ENCODE data around the gene SYT9. TPM values are rescaled to one million over a fixed set of nuclear protein-coding genes. Genes with fewer than 3 reads are reported as not detected.

Gene SYT9
- polyA plus RNA-seq, 1 of the 3 experiments (the other 2 are of a cell fraction), result 0.10 TPM

GRCh38 chr11:7490535-7490934, 238.8 kb downstream of the SYT9 start:
- Histone ChIP-seq H3K4me3 (ENCODE audit: low read depth in 2 of 2, low read length in 1 of 2) (no peak overlapping the region), H3K4me2 (no peak overlapping the region), H4K20me1 (ENCODE audit: insufficient read depth) (no peaks in the 10 kb centered on the region), H3F3A (replicated peaks; ENCODE audit: insufficient read depth) (no peaks in the 10 kb centered on the region), H3K79me2 (ENCODE audit: insufficient read depth) (no peaks in the 10 kb centered on the region), H3K9me2 (no peaks in the 10 kb centered on the region), H3K36me3 (replicated peaks in 1 of 2; ENCODE audit: control insufficient read depth in 1 of 2, insufficient read depth in 2 of 2, low read length in 1 of 2) (no peaks in the 10 kb centered on the region), H3K27me3 (ENCODE audit: insufficient read depth) (no peaks in the 10 kb centered on the region), H2AFZ (ENCODE audit: low read depth) (no peak overlapping the region), H3K9me3 (no peaks in the 10 kb centered on the region), H3K27ac (ENCODE audit: low read depth in 2 of 2, low read length in 1 of 2) (no peak overlapping the region), H3K9ac (no peak overlapping the region), H3K4me1 (ENCODE audit: control insufficient read depth in 1 of 2, insufficient read depth in 2 of 2, low read depth in 1 of 2, low read length in 1 of 2) (no peaks in the 10 kb centered on the region; a peak in 1 of 4 replicates)
- TF ChIP-seq FOSL2 (IDR thresholded peaks at IDR 0.05; ENCODE audit: borderline replicate concordance, low read depth), result no peak
- TF ChIP-seq, protein P1, sequence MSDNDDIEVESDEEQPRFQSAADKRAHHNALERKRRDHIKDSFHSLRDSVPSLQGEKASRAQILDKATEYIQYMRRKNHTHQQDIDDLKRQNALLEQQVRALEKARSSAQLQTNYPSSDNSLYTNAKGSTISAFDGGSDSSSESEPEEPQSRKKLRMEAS (IDR thresholded peaks at IDR 0.05; ENCODE audit: low read depth), result no peak
- no peak for TF ChIP-seq USF2 (IDR thresholded peaks at IDR 0.05; ENCODE audit: borderline replicate concordance, low read depth, low read length)
- ChIA-PET POLR2A (no interaction called here), CTCF (interaction anchor here (0.9 kb wide), 2 partner anchors 19 to 166 kb away, joined by 3 read pairs; no protein-coding TSS in a partner anchor)
- no peak for DNase-seq
- 0% methylated on average over 1 of the region's 1 CpG for WGBS (ENCODE audit: low lambda C conversion rate)

DNA sequence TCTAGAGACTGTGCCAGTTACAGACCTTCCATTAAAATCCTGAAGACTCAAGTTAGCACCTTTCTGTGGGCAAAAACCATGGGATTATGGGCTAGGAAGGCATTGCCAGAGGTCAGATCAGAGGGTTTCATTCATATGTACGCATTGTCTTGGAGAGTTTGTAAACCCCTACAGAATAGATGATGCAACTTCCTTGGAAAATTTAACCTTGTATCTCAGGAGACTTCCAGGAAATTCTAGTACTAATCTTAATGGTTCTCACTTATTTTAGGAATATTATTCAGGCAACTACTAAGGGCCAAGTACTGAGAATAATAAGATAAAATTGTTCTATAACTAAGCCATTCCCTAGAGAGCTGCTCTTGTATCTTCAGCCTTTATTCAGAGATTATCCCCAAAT, 240.5 kb downstream of the SYT9 start:
- Histone ChIP-seq H2AFZ (ENCODE audit: low read depth) (no peak overlapping the region), H3K9ac (no peak overlapping the region), H4K20me1 (ENCODE audit: insufficient read depth) (no peaks in the 10 kb centered on the region), H3K9me2 (no peaks in the 10 kb centered on the region), H3F3A (replicated peaks; ENCODE audit: insufficient read depth) (no peaks in the 10 kb centered on the region), H3K36me3 (replicated peaks in 1 of 2; ENCODE audit: control insufficient read depth in 1 of 2, insufficient read depth in 2 of 2, low read length in 1 of 2) (no peaks in the 10 kb centered on the region), H3K79me2 (ENCODE audit: insufficient read depth) (no peaks in the 10 kb centered on the region), H3K4me2 (no peak overlapping the region), H3K4me1 (ENCODE audit: control insufficient read depth in 1 of 2, insufficient read depth in 2 of 2, low read depth in 1 of 2, low read length in 1 of 2) (no peaks in the 10 kb centered on the region), H3K9me3 (no peaks in the 10 kb centered on the region), H3K4me3 (ENCODE audit: low read depth in 2 of 2, low read length in 1 of 2) (no peak overlapping the region), H3K27me3 (ENCODE audit: insufficient read depth) (no peaks in the 10 kb centered on the region), H3K27ac (ENCODE audit: low read depth in 2 of 2, low read length in 1 of 2) (no peak overlapping the region)
- no peak for TF ChIP-seq MEF2A (IDR thresholded peaks at IDR 0.05; ENCODE audit: borderline replicate concordance, low read depth)
- no peak for TF ChIP-seq FOSL2 (IDR thresholded peaks at IDR 0.05; ENCODE audit: borderline replicate concordance, low read depth)
- 50% methylated on average over 1 of the region's 1 CpG for WGBS (ENCODE audit: low lambda C conversion rate)
- POLR2A ChIA-PET, result no interaction called here
- no peak for DNase-seq
- CTCF ChIA-PET, result no interaction called here

DNA sequence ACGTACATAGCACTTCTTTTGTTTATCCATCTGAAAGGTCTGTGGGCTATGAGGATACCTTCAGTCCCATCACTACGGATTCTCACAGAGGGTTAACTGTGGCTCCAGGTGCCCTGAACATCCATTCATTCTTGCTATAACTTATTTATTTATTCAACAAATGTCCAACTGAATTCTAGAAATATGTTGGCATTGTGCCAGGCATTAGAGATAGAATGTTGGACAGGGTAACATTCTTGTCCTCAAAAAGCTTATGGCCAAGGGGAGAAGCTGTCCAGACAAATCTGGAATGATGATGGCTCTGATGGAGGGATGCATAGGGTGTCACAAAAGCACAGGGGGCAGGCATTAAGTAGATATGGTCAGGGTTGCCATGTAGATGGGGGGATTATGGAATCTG, 242.0 kb downstream of the SYT9 start:
- WGBS (ENCODE audit: low lambda C conversion rate), result 20% methylated on average over 2 of the region's 2 CpGs
- DNase-seq, result no peak
- Histone ChIP-seq H3K27me3 (ENCODE audit: insufficient read depth) (no peaks in the 10 kb centered on the region), H3K36me3 (replicated peaks in 1 of 2; ENCODE audit: control insufficient read depth in 1 of 2, insufficient read depth in 2 of 2, low read length in 1 of 2) (no peaks in the 10 kb centered on the region), H3K79me2 (ENCODE audit: insufficient read depth) (no peaks in the 10 kb centered on the region), H3F3A (replicated peaks; ENCODE audit: insufficient read depth) (no peaks in the 10 kb centered on the region), H3K9ac (no peak overlapping the region), H3K4me3 (ENCODE audit: low read depth in 2 of 2, low read length in 1 of 2) (no peak overlapping the region), H3K4me1 (ENCODE audit: control insufficient read depth in 1 of 2, insufficient read depth in 2 of 2, low read depth in 1 of 2, low read length in 1 of 2) (no peaks in the 10 kb centered on the region), H3K9me2 (no peaks in the 10 kb centered on the region), H3K4me2 (no peak overlapping the region), H3K27ac (ENCODE audit: low read depth in 2 of 2, low read length in 1 of 2) (no peak overlapping the region), H2AFZ (ENCODE audit: low read depth) (no peak overlapping the region), H3K9me3 (no peaks in the 10 kb centered on the region), H4K20me1 (ENCODE audit: insufficient read depth) (no peaks in the 10 kb centered on the region)
- TF ChIP-seq MEF2A (IDR thresholded peaks at IDR 0.05; ENCODE audit: borderline replicate concordance, low read depth) (no peak), RCOR1 (IDR thresholded peaks at IDR 0.05; ENCODE audit: low read length) (no peak), NRF1 (IDR thresholded peaks at IDR 0.05; ENCODE audit: low read depth, low read length) (no peak), NFIC (IDR thresholded peaks at IDR 0.05; ENCODE audit: borderline replicate concordance) (peak; percentile 7; the same call in 1 of the 2 replicates)
- CTCF ChIA-PET, result interaction anchor here (0.9 kb wide), 1 partner anchor 215 kb away, joined by 3 read pairs; no protein-coding TSS in a partner anchor
- POLR2A ChIA-PET, result no interaction called here
